Vagina (tissue), 2 donors: ENCODE results near the gene PRAC2. TPM values are rescaled to one million over a fixed set of nuclear protein-coding genes. Genes with fewer than 3 reads are reported as not detected.

ENCODE experiments used
- DNase-seq, 2 donors: peaks; one replicate each; pipeline ENCODE4 v3.0.0-alpha.2; 2017; ENCODE audit errors: extremely low spot score in 2 of 2
- H3K27ac ChIP-seq: fragments of 200-600 bp; sonication (generic); one replicate; pipeline ENCODE4 v1.5.1; 2019
- H3K27me3 ChIP-seq: fragments of 200-600 bp; sonication (generic); one replicate; pipeline ENCODE4 v1.5.1; 2019
- H3K36me3 ChIP-seq, 2 donors: fragments of 200-600 bp; sonication (generic); one replicate each; pipeline ENCODE4 v1.5.1; 2017 to 2019
- H3K4me1 ChIP-seq: fragments of 200-600 bp; sonication (generic); one replicate; pipeline ENCODE4 v1.5.1; 2019
- H3K4me3 ChIP-seq, 2 donors: fragments of 200-600 bp; sonication (generic); 1 replicate in 1 of 2; 2 replicates in 1 of 2; pipeline ENCODE4 v1.5.1; 2016 to 2019
- H3K9me3 ChIP-seq: fragments of 200-600 bp; sonication (generic); one replicate; pipeline ENCODE4 v1.5.1; 2019
- POLR2A ChIP-seq, 2 donors: fragments of 450-650 bp; IDR thresholded peaks; one replicate each; pipeline ENCODE4 v1.6.1; 2017; ENCODE audit warnings: antibody characterized with exemption in 2 of 2, mild to moderate bottlenecking in 2 of 2, moderate library complexity in 2 of 2
- POLR2AphosphoS5 ChIP-seq, 2 donors: sonication (generic); formaldehyde crosslinking; IDR thresholded peaks; one replicate each; pipeline ENCODE4 v1.9.0; 2017; ENCODE audit warnings: antibody characterized with exemption in 2 of 2, mild to moderate bottlenecking in 2 of 2, low read depth in 1 of 2; ENCODE audit not compliant: insufficient read depth in 1 of 2
- intact Hi-C: fragments of 100-400 bp; cut with DNase I; formaldehyde crosslinking; loops from one replicate; pipeline ENCODE4 v1.15.1; 2023
- total RNA-seq: library from RNA; depleted of rRNA; stranded (reverse); fragments of >200 nt; gene quantifications from one replicate; pipeline ENCODE4 v1.2.3, GENCODE V29; 2016
- TF ChIP-seq, protein P1 (sequence below), 3 experiments: fragments of 450-650 bp in 2 of 3; fragments of 200-600 bp in 1 of 3; sonication (generic) in 1 of 3; IDR thresholded peaks; one replicate each; pipeline ENCODE4 v1.5.1; 2017 to 2019; ENCODE audit warnings: antibody characterized with exemption in 3 of 3, mild to moderate bottlenecking in 2 of 3, moderate library complexity in 2 of 3

PRAC2 gene
- total RNA-seq, 1 donor from 2014 or later: not detected

DNA sequence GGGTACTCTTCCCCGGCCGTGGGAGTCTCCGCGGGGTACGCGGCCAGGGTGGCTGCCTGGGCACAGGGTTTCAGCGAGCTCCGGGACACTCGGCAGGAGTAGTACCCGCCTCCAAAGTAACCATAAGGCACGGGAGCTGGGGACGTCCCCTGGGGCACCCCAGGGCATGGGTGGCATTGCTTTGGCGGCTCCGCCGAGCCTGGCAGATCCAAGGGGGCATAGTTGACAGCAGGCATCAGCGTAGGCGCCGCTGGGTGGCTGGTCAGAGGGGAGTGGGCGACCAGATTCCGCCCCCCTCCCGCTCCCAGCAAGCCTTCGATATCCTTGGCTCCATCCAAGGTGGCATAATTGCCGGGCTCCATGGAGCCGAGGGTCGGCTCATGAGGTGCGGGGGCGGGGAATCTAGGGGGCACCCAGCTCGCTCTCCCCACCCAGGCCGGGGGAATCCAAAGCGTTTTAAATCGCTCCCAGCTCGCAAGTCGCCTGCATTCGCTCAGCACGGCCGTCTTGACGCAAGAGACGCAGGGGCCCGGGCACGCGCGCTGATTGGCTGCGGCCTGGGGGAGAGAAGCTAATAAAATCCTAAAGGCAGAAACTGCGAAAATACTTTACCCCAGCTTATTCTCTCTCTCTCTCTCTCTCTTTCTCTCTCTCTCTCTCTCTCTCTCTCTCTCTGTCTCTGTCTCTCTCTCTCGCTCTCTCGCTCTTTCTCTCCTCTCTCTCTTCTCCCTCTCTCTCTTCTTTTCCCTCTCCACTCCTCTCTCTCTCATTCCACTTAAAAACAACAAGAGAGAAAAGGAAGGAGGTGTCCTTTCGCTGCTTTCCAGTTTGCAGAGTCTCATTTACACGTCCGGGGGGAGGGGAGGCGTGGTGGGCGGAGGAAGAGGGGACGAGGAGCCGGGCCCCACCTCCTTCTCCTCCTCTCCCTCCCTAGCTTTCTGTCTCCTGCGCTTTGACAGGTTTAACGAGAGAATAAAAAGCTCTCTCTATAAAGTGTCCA is 5.5 kb downstream of the PRAC2 start, which contains the start of gene HOXB13:
TSS of gene HOXB13 (minus strand) at position 519 of the 1,000 bp plus-strand sequence. CDS start at position 362, 157 bp downstream.
- intact Hi-C loops: loop anchor here (5.0 kb wide), 1 partner anchor 149 kb away; no protein-coding TSS in a partner anchor
- Histone ChIP-seq H3K27me3 (peaks cover 8% of the 10 kb centered on the region), H3K36me3 (no peaks in the 10 kb centered on the region), H3K9me3 (no peaks in the 10 kb centered on the region), H3K4me3 (peak within 1 kb of the TSS; percentile 38 to 47), H3K4me1 (peaks cover 41% of the 10 kb centered on the region), H3K27ac (peak within 1 kb of the TSS; percentile 82)
- DNase-seq: no peak
- TF ChIP-seq POLR2A (IDR thresholded peaks at IDR 0.05) (no peak), POLR2AphosphoS5 (IDR thresholded peaks at IDR 0.05; ENCODE audit: insufficient read depth in 1 of 2, low read depth in 1 of 2) (peak in 1 of 2 donors; percentile 31)
- TF ChIP-seq, protein P1, sequence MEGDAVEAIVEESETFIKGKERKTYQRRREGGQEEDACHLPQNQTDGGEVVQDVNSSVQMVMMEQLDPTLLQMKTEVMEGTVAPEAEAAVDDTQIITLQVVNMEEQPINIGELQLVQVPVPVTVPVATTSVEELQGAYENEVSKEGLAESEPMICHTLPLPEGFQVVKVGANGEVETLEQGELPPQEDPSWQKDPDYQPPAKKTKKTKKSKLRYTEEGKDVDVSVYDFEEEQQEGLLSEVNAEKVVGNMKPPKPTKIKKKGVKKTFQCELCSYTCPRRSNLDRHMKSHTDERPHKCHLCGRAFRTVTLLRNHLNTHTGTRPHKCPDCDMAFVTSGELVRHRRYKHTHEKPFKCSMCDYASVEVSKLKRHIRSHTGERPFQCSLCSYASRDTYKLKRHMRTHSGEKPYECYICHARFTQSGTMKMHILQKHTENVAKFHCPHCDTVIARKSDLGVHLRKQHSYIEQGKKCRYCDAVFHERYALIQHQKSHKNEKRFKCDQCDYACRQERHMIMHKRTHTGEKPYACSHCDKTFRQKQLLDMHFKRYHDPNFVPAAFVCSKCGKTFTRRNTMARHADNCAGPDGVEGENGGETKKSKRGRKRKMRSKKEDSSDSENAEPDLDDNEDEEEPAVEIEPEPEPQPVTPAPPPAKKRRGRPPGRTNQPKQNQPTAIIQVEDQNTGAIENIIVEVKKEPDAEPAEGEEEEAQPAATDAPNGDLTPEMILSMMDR (IDR thresholded peaks at IDR 0.05): peak in 1 of 3 experiments; percentile 55

DNA sequence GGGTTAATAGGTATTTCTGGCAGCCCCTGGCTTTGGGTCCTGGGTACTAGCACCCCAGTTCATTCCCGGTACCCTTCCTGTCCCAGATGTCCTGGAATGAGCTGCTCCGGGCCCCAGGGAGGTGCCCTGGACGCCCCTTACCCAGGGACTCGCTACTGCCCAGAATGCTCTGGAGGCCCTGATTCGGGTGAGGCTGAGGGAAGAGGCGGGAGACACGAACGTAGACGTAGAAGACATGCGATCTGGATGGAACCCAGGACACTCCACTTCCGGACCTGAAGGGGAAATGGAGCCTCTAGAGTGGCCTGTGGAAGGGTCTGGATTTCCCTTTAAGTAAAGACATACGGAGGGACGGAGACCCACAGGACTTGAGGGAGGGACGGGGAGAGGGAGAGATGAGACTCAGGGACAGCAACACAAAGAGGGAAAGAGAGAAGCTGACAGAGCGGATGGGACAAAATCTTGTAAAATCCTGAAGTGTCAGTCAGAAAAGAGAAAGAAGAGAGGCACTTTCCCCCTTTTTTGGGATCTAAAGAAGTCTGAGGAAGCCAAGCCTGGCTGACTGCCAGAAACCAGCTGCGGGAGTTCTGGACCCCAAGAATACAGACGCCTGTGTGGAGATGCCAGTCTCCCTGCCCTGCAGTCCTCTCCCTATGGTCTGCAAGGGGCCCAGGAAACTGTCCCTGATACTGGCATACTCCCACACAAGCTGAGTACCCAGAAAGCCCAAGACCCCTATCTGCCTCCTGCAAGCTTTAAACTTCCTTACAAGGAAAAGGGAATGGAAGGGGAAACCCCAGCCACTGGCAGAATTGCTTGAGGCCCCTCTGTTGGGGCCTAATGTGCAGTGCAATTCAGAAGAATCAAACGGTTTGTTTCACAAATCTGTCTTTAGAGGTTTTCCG is 6.6 kb downstream of the PRAC2 start:
- TF ChIP-seq, protein P1 (IDR thresholded peaks at IDR 0.05): no peak
- no peak for TF ChIP-seq POLR2AphosphoS5 (IDR thresholded peaks at IDR 0.05; ENCODE audit: insufficient read depth in 1 of 2, low read depth in 1 of 2)
- TF ChIP-seq POLR2A (IDR thresholded peaks at IDR 0.05): no peak
- Histone ChIP-seq H3K36me3 (no peaks in the 10 kb centered on the region), H3K27me3 (peaks cover 7% of the 10 kb centered on the region), H3K27ac (peak overlapping the region; percentile 82), H3K9me3 (no peaks in the 10 kb centered on the region), H3K4me1 (peaks cover 31% of the 10 kb centered on the region), H3K4me3 (peak overlapping the region; percentile 38 to 47)
- intact Hi-C loops: loop anchor here (5.0 kb wide), 1 partner anchor 148 kb away; no protein-coding TSS in a partner anchor
- DNase-seq: no peak

DNA sequence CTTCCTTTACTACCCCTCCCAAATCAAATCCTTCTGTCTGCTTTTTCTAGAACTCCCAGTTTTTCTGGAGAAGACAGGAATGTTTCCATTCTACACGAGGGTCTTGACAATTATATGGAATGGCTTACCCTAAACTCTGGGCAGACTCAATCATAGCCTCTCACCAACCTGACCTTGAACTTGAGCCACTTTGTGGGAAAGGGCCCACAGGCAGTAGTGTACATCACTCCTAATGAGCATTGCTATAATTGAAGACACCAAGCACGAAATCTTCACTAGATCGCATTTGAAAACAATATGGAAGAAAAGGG is 7.2 kb downstream of the PRAC2 start:
- intact Hi-C loops: no loop called here
- Histone ChIP-seq H3K9me3 (no peaks in the 10 kb centered on the region), H3K4me3 (no peak overlapping the region), H3K27me3 (peaks cover 7% of the 10 kb centered on the region), H3K36me3 (no peaks in the 10 kb centered on the region), H3K4me1 (peaks cover 25% of the 10 kb centered on the region), H3K27ac (no peak overlapping the region)
- no peak for DNase-seq
- TF ChIP-seq, protein P1 (IDR thresholded peaks at IDR 0.05): no peak
- TF ChIP-seq POLR2AphosphoS5 (IDR thresholded peaks at IDR 0.05; ENCODE audit: insufficient read depth in 1 of 2, low read depth in 1 of 2): no peak

DNA sequence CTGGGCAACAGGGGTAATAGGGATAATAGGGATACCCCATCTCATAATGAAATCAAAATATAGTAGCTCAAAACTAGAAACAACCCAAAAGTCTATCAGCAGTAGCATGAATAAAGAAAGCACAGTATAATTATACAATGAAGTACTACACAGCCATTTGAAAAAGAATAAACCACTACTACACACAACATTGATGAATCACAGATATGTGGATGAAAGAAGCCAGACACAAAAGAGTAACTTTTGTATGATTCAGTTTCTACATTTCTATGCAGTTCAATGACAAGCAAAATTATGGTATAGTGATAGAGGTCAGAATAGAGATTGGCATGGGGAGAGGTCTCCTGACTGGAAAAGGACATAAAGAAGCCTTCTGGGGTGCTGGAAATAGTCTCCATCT is 8.4 kb downstream of the PRAC2 start:
- H3K9me3 ChIP-seq: no peaks in the 10 kb centered on the region
- no peak for DNase-seq
- peaks cover 7% of the 10 kb centered on the region for H3K27me3 ChIP-seq
- no peak overlapping the region for H3K27ac ChIP-seq
- TF ChIP-seq, protein P1 (IDR thresholded peaks at IDR 0.05): no peak
- TF ChIP-seq POLR2A (IDR thresholded peaks at IDR 0.05) (no peak), POLR2AphosphoS5 (IDR thresholded peaks at IDR 0.05; ENCODE audit: insufficient read depth in 1 of 2, low read depth in 1 of 2) (no peak)
- intact Hi-C loops: no loop called here
- H3K4me1 ChIP-seq: peaks cover 19% of the 10 kb centered on the region
- H3K4me3 ChIP-seq: no peak overlapping the region
- no peaks in the 10 kb centered on the region for H3K36me3 ChIP-seq
